ENCODE data around the gene KIF17.
A peak's percentile ranks its signal among the peaks of the same experiment; 100 is the strongest.

Gene KIF17

DNA sequence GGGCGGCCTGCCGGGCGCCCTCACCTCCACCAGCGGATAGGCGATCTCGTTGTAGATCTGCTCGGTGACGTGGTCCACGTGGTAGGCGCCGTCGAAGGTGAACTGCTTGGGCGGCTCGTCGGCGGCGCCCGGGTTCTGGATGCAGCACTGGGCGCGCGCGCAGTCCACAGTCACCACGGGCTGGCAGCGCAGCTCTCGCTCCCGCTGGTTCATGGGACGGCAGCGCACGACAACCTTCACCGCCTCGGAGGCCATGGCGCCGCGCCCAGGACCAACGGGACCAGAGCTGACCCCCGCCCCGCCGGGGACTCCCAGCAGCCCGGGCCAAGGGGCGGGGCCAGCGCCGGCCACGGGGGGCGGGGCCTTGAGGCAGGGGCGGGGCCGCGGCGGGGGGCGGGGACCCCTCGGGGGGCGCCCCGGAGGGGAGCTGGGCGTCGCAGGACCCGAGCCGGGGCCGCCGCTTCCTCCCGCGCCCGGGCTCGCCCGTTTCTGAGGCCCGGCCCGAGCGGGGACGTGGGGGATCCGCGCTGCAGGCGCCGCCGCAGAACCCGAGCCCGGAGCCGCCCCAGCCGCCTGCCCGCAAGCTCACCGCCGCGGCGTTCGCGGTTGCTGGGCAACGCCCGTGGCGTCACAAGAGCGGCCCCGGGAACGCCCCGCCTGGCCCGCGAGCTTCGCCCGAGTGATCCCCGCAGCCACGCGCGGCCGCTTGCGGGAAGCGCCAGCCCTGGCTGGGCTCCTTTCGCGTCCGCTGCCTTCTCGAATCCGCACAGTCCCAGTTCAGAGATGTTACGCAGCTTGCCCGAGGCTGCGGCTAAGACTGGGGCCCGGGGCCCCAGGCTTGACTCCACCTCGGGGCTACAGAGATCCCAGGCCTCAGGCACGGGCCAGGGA is at the start of gene KIF17:
Gene KIF17, minus strand, starts transcription at position 556 of the 891 bp plus-strand sequence. Its CDS starts 301 bp downstream, at position 255.
- peak; percentile 69 for DNase-seq
- peak; percentile 47 for ATAC-seq

DNA sequence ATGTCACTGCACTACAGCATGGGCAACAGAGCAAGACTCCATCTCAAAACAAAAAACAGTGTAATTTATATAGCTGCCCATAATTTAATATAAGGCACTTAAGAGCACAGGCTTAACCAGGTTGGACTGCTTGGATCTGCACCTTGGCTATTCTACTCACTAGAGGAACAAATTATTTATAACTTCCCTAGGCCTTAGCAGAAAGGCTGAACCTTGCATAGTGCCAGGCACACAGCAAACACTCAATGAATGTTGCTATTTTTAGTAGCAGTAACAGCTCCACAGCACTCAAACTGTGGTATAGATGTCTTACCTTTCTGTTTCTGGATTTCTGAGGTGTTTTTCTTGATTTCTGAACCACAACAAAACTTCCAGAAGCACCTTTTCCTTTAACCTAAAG is 49.5 kb upstream of the KIF17 start:
- ATAC-seq, result no peak
- no peak for DNase-seq

DNA sequence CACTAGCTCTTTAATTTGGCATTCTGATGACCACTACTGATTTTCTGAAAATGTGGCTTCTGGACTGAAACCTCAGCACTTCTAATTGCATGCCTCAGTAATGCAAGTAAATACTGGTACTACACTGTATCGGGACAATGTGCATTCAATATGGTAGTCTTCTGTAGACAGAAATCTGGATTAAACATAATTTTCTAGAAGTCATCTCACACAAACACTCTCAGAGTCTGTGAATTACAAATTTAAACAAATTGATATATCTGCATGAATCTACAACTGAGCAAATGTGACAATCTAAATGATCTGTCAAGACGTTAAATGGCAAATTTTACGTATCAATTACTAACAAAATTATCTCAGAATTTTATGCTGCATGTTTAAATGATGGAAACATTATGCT is 45.6 kb upstream of the KIF17 start:
- DNase-seq (no peak), ATAC-seq (no peak)

DNA sequence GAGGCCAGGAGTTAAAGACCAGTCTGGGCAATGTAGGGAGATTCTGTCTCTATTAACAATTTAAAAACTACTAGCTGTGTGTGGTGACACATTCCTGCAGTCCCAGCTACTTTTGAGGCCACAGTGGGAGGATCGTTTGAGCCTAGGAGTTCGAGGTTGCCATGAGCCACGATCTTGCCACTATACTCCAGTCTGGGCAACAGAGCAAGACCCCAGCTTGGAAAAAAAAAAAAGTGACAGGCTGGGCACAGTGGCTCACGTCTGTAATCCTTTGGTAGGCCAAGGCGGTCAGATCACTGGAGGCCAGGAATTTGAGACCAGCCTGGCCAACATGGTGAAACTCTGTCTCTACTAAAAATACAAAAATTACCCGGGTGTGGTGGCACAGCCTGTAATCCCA is 42.5 kb upstream of the KIF17 start:
- no peak for ATAC-seq
- DNase-seq, result no peak

DNA sequence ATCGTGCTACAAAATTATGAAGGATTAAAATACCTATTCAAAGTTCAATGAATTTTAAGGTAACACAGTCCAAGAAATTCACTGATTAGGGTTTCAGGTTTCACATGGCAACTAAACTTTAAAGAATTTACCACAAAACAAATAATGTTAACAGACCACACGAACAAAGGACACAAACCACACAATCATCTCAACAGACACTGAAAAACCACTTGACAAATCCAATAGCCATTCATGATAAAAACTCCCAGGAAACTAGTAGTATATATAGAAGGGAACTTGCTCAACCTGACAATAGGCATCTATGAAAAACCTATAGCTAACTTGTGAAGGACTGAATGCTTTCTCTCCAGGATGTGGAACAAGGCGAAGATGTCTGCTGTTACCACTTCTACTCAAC is 35.8 kb upstream of the KIF17 start:
- no peak for DNase-seq

DNA sequence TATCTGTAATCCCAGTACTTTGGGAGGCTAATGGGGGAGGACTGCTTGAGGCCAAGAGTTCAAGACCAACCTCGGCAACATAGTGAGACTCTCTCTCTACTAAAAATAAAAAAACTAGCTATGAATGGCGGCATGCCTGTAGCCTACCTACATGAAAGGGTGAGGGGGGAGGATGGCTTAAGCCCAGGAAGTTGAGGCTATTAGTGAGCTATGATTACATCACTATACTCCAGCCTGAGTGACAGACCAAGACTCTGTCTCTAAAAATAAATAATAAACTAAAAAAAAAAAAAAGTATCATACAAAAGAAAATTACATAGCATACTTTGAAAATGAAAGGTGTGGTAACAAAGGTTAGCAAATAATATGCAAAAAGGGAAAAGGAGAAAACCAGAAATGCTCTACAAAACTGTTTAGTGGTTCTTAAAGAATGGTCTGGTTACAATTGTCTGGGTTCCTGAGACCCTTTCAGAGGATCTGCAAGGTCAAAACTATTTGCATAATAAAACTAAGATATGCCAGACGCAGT is 33.7 kb upstream of the KIF17 start:
- no peak for ATAC-seq
- DNase-seq, result no peak

More for the DNA sequence above, 35.8 kb upstream of the KIF17 start:
- ATAC-seq, result no peak

DNA sequence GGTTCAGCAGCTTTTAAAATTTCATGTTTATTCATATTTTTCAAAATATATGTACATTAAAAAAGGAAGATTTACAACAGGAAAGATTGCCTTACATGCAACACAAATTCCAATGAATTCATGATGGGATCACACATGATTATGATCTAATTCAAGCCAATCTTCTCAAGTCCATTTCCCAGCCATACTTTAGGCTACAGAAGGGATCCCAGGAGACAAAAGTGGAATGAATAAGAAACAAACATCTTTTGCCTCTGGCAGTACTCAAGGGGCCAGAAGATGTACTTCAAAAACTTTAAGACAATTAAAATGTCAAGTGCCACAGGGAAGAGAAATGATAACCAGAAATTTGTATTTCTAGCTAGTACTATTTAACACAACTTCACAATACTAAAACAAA is 24.9 kb upstream of the KIF17 start:
- DNase-seq (no peak), ATAC-seq (no peak)

DNA sequence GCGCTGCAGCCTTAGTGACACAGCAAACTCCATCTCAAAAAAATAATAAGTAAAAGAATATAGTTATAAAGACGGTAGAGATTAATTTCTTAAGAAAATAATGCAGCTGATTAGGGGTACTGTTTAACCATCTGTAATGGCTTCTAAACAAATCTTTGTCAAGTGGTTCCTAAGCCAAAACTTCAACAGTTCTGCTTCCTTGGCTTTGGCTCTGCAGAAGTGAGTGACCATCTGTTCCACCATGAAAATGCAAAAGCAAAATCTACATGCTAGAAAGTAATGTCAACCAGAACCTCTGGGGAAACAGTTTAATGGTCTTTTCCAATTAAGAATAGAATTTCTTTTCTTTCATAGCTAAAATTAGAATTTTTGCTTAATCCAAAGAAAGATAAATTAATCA is 23.0 kb upstream of the KIF17 start:
- no peak for DNase-seq

DNA sequence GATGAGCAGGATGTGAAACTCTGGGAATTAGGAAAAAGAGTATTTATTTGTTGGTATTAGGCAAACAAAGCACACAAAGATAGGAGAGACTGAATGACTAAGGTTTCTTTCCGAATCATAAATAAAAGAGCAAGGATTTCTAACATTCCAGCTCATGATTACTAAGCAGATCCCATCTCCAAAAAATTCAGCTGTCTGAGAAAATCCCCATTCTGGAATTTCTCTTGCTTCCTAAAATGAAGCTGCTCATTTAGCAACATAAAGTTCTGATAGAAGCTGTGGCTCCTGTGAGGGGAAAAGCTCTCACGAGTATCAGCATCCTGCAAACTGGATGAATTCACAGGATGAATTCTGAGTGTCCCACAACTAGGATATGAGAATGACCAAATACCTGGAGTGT is 21.4 kb upstream of the KIF17 start:
- DNase-seq, result no peak

More for the DNA sequence above, 23.0 kb upstream of the KIF17 start:
- no peak for ATAC-seq

DNA sequence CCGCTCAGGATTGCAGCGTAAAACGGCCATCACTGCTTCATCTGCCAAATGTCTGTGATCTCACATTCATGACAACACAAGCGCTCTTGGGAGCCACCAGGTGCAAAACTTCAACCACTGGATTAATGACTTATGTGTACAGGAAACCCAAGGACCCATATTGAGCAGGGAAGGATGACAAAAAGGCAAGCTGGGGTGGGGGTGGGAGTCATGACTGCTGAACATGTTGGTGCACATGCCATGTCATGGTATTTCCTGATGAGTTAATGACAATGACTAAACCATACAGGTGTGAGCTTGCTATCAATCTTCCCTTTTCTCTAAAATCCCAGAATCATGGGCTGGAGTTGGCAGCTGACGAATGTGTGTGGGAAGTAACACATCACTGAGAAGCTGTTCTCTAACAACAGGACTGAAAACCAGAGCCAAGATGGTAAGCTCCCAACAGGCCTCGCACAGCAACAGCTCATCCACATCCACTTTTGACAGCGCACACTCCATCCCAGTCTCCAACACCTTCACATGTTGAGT is 17.8 kb upstream of the KIF17 start:
- ATAC-seq, result no peak
- DNase-seq, result no peak

More for the DNA sequence above, 21.4 kb upstream of the KIF17 start:
- no peak for ATAC-seq

DNA sequence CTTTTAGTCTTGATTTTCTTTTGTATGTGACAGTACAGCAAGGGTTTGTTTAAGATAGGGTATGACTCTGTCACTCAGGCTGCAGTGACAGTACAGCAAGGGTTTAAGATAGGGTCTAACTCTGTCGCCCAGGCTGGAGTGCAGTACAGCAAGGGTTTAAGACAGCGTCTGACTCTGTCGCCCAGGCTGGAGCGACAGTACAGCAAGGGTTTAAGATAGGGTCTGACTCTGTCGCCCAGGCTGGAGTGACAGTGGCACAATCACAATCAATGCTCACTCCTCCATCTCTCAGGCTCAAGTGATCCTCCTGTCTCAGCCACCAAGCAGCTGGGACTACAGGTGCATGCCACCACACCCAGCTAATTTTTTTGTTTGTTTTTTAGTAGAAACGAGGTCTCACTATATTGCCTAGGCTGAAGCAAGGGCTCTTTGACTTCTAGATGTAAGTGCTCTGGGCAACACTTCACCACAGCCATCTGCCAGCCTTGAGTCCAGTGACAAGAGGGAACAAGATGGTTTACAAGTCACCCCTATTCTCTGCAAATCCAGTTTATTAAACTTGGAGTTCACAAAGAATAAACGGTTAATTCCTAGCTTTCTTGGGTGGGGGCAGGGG is 15.7 kb upstream of the KIF17 start:
- DNase-seq (no peak), ATAC-seq (peak; percentile 17)

DNA sequence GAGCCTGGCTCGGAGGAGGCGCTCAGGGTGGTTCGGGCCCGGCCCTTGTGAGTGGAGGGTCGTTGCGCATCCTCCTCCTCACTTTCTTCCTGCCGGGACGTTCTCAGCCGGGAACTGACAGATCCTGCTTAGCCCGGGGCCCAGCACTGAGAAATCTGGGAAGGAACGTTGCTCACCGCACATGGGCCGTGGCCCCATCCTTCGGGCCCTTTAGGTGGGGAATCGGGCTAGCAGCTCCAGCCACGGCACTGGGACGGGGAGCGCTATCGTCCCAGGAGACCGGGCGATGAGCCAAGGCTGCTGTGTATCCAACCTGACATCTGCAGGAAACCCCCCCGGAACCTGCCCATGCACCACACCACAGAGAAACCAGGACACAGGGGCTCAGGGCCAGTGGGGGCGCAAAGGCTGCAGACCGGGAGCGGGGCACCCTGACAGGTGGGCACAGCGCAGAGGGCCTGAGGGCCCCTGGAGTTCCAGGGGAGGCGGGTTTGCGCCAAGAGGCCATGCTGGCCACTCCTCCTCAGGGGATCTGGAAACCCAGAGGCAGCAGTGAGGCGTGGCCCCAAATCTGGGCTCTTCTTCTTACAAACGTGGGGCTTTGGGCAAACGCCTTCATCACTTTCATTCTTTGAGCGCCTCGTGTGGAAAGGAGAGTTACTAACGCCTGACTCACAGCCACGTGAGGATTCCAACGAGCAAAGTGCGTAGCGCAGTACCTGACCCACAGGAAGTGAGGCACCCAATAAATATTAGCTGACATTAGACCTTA is 15.0 kb upstream of the KIF17 start, which contains the start of gene SH2D5:
Gene SH2D5, minus strand, starts transcription at position 116 of the 772 bp plus-strand sequence. CDS start 4,659 bp downstream, outside the sequence.
- DNase-seq (peak; percentile 76), ATAC-seq (peak; percentile 83)

DNA sequence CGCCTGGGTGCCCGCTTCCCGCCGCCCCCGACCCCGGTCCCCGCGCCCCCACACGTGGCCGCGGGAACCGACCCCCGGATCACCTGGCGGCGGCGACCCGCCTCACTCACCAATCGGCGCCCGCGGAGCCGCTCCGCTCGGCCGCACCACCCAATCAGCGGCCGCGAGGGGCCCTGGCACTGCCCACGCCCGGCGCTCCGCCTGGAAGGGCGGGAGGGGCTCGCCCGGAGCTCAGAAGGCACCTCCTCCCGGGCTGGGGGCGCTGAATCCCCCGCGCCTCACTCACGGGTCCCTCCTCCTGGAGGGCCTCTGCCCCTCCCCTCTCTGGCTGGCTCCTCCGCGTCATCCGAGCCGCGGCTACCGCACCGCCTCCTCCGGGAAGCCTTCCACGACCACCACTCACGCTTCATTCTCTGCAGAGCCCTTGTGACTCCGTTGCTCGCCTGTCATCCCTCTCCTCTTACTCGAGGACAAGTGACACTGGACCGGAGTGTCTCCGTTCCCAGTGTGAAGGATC is 14.3 kb upstream of the KIF17 start:
- DNase-seq (peak; percentile 74), ATAC-seq (peak; percentile 65)

DNA sequence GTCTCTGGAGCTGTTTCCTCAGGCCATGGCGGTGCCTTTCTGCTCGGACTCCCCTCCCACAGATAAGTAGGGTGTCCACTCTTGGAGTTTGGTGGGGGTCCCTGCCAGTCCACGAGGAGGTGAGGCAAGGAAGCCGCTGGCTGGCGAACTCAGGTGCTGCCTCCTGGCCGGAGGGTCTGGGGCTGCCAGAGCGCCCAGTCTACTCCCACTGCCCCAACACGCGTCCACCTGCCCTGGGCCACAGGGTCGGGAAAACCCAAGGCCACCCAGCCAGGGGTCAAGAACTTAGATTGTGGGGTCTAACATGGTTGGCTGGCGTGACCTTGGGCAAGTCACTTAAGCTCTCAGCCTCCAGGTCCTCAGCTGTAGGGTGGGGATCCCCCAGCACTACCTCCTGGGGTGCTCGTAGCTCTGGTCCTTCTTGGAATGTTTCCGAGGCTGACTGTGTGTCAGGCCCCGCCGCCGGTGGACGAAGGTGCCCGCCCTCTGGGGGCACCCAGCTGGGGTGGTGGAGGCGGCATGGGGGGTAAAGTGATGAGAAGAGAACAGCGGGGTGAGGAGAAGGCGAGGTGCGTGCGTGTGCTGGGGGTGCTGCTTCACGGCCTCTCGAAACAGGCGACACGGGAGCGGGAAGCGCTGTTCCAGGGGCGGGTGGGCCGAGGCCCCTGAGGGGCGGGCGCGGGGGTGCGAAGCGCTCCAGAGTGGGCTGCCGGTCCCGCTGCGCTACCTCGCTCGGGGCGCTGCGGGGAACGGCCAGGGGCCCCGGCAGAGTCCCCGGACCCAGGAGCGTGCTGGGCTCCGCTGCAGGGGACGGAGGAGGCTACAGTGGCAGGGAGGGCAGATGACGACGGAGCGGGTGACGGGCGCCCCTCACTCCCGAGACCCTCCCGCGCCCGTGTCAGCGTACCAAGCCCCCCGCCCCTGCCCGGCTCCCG is 13.5 kb upstream of the KIF17 start:
- ATAC-seq (no peak), DNase-seq (peak; percentile 18)

DNA sequence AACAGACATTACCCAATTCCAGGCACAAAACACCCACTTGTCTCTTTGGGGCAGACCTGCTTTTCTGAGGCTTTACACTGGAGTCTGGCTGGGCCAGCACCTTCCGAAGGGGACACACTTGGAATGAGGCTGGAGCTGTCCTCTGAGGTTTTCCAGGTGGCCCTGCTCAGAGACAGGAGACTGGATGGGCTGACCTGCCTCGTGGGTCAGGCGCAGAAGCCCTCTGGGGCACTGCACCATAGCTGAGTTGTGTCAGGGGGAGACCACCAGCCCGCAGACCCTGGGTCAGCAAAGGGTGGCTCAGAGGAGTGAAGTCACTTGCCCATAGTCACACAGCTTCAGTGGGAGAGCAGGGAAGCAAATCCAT is 12.9 kb upstream of the KIF17 start:
- DNase-seq, result no peak
- no peak for ATAC-seq

DNA sequence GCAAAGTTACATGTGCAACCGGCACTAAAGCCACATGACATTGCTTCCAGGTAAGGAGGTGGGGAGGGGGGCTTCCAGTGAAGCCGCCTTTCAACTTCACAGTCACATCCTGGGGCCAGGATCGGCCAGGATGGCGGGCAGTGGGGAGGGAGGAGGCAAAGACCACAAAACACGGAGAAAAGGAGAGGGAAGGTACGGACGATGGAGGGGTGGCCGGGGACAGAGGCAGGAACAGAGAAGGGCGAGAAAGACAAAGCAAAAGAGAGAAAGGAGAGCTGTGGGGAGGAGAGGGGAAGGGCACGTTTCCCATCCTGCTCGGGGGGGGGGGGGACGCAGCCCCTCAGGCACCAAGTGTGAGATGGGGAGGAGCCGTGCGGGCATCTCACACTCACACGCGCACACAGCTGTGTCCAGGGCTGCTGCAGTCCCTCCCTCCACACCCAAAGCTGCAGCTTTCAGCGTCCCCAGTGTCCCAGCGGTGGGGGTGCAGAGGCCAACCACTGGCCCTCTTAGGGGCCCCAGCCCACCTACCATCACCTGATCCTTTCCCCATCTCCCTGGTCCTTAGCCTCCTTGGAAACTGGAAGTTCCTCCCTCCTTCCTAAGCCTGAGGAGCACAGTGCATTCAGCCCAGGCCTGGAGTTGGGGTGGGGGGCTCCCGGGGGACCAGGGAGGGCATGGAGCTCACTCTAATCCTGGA is 12.3 kb upstream of the KIF17 start:
- DNase-seq (no peak), ATAC-seq (no peak)

DNA sequence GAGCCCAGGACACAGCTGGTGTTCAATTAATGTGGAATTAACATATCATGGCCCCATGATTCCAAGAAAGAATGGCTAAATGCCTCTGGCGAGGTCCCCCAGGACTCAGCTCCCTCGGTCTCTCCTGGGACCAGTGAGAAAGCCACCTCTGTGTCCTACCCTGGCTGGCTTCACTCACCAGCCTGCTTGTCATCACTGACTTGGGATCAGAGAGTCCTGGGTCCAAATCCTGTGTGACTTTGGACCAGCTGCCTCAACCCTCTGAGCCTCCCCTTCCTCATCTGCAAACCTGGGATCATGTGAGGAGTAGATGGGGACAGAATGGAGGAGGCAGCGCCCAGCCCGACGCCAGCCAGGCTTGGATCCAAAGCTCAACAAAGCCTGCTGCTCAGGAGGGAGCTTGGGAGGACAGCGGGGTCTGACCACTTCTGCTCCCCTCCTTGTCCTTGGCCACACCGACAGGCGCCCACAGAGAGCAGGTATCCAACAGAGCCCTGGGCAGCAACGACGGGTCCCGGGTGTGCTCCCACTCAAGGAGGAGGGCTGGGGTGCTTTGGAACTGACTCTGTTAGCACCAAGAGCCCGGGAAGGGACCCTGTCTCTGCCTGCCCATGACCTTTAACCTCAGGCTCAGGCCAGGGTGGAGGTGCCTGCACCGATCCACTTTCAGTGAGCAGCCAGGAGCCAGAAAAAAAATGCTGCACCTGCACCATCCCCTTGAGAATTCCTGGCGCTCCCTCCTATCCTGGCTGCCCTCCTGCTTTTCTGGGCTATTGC is 11.5 kb upstream of the KIF17 start:
- no peak for DNase-seq
- ATAC-seq, result no peak

DNA sequence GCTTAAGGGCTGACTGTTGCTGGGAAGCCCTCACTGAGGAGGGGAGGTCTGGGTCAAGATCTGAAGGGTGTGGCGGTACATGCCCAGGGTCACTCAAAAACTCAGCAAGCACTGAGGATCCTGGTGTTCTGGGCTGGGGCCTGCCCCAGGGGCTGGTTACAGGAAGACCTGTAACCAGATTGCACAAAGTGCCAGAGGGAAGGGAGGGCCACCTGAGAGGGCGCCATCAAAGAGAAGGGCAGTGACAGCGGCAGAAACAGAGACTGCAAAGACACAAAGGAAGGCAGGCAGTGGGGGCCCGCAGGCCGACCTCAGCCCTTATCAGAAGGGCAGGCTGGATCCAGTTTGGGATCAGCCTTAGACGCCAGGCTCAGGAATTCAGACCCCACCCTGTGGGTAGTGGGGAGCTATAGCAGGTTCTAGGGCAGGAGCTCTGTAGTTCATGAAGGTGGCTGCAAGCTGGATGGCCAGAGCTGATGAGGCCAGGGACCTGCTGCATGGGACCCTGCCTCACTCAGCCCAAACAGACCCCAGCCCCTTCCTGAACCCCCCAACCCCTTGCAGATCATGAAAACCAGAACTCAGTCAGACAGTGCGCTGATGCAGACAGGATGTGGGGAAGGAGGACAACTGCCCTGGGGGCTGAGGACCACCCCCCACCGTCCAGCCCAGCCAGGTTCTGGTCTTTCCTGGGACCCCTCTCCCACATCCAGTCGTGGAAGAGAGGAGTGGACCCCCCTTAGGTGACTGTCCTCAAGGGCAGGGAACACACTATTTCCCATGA is 10.8 kb upstream of the KIF17 start:
- DNase-seq, result no peak
- ATAC-seq, result no peak
